ENCODE results near the gene DDA1. TPM values are rescaled to one million over a fixed set of nuclear protein-coding genes. Genes with fewer than 3 reads are reported as not detected.

The DDA1 gene
- total RNA-seq, 1 donor from 2014 or later = 9.0 TPM

GRCh38 chr19:17365361-17365760, 56.0 kb downstream of the DDA1 start:
- FAIRE-seq = no peak
- TF ChIP-seq CTCF (IDR thresholded peaks at IDR 0.05; ENCODE audit: insufficient read depth, low read length, severe bottlenecking) = no peak
- no peak overlapping the region for H3K4me3 ChIP-seq (ENCODE audit: low read depth, low read length)

GRCh38 chr19:17370026-17370587, 60.7 kb downstream of the DDA1 start:
- TF ChIP-seq CTCF (IDR thresholded peaks at IDR 0.05; ENCODE audit: insufficient read depth, low read length, severe bottlenecking) = no peak
- Histone ChIP-seq H3K27me3 (ENCODE audit: control insufficient read depth, insufficient read depth, low read length) (no peaks in the 10 kb centered on the region), H3K4me3 (ENCODE audit: low read depth, low read length) (no peak overlapping the region), H3K36me3 (ENCODE audit: control insufficient read depth, insufficient read depth, low read length) (no peaks in the 10 kb centered on the region)
- FAIRE-seq (no peak), DNase-seq (ENCODE audit: low read depth) (no peak)

More at GRCh38 chr19:17365361-17365760, 56.0 kb downstream of the DDA1 start:
- DNase-seq (ENCODE audit: low read depth) = no peak
- Histone ChIP-seq H3K27me3 (ENCODE audit: control insufficient read depth, insufficient read depth, low read length) (no peaks in the 10 kb centered on the region), H3K36me3 (ENCODE audit: control insufficient read depth, insufficient read depth, low read length) (no peaks in the 10 kb centered on the region)

Other genes with a start within 250 kb of the DDA1 start
- gene HAUS8, start 234.1 kb upstream of the DDA1 start, total RNA-seq = 1.3 and 1.7 TPM in 2 replicates
- gene MYO9B, start 233.8 kb upstream of the DDA1 start, total RNA-seq = 15.5 and 21.9 TPM in 2 replicates
- 8.3 and 11.8 TPM in 2 replicates for gene USE1, start 94.2 kb upstream of the DDA1 start, total RNA-seq
- gene OCEL1, start 83.3 kb upstream of the DDA1 start, total RNA-seq = 2.0 and 3.2 TPM in 2 replicates
- gene NR2F6, start 63.6 kb upstream of the DDA1 start, total RNA-seq = 93.8 and 124 TPM in 2 replicates
- 0.13 TPM in 1 of 2 replicates, not detected in the other for gene USHBP1, start 44.8 kb upstream of the DDA1 start, total RNA-seq
- gene BABAM1, start 42.1 kb upstream of the DDA1 start, total RNA-seq = 45.8 and 60.9 TPM in 2 replicates
- gene ANKLE1, start 27.7 kb upstream of the DDA1 start, total RNA-seq = 0.38 and 0.53 TPM in 2 replicates
- 6.1 and 9.9 TPM in 2 replicates for gene ABHD8, start 6.1 kb upstream of the DDA1 start, total RNA-seq
- 23.7 and 24.3 TPM in 2 replicates for gene MRPL34, start 3.7 kb upstream of the DDA1 start, total RNA-seq
- gene ANO8, start 25.3 kb downstream of the DDA1 start, total RNA-seq = 2.6 and 4.0 TPM in 2 replicates
- gene GTPBP3, start 28.0 kb downstream of the DDA1 start, total RNA-seq = 16.5 and 48.4 TPM in 2 replicates
- not detected in 2 replicates for gene PLVAP, start 67.8 kb downstream of the DDA1 start, total RNA-seq
- gene CCDC194, start 84.6 kb downstream of the DDA1 start, total RNA-seq = not detected in 2 replicates
- gene BST2, start 96.1 kb downstream of the DDA1 start, total RNA-seq = 2.2 and 8.7 TPM in 2 replicates
- gene MVB12A, start 110.5 kb downstream of the DDA1 start, total RNA-seq = 22.9 and 23.8 TPM in 2 replicates
- gene TMEM221, start 139.1 kb downstream of the DDA1 start, total RNA-seq = 0.13 TPM in 1 of 2 replicates, not detected in the other
- not detected in 2 replicates for gene NXNL1, start 151.4 kb downstream of the DDA1 start, total RNA-seq
- gene SLC27A1, start 161.0 kb downstream of the DDA1 start, total RNA-seq = 5.9 and 7.9 TPM in 2 replicates
- gene PGLS, start 202.1 kb downstream of the DDA1 start, total RNA-seq = 41.1 and 67.2 TPM in 2 replicates
- gene COLGALT1, start 246.1 kb downstream of the DDA1 start, total RNA-seq = 74.2 and 75.1 TPM in 2 replicates